Urothelium cell line (cell line): Measurements from ENCODE around the gene LRRC59.
"Not testable (repeated sequence)": the region's sequence is repeated elsewhere in the genome, so short reads cannot be mapped to it uniquely, and the experiment has no call there.

Experiments used
- DNase-seq: peaks from one replicate; pipeline ENCODE4 v3.0.0; 2011; ENCODE audit warnings: low spot score, mixed read lengths
- FAIRE-seq: peaks from 2 replicates; lab custom pipeline; 2011; peaks lifted over from hg19 to GRCh38; lab: Jason Lieb, UNC

Gene LRRC59

GRCh38 chr17:50424996-50425681 is 27.8 kb upstream of the LRRC59 start:
- no peak for FAIRE-seq
- DNase-seq: no peak

GRCh38 chr17:50424246-50424995 is 27.1 kb upstream of the LRRC59 start:
- no peak for FAIRE-seq
- DNase-seq: no peak

GRCh38 chr17:50423553-50424159 is 26.3 kb upstream of the LRRC59 start:
- DNase-seq (peak; percentile 63), FAIRE-seq (no peak)

DNA sequence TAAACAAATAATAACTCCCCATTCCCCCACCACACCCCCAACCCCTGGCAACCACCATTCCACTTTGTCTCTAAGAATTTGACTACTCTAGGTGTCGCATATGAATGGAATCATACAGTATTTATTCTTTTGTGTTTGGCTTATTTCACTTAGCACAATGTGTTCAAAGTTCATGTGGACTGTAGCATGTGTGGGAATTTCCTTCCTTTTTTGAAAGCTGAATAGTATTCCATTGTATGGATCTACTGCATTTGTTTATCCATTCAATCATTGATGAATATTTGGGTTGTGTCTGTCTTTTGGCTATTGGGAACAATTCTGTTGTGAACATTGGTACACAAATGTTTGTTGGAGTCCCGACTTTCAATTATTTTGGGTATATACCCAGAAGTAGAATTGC is 25.4 kb upstream of the LRRC59 start:
- FAIRE-seq: no peak
- no peak for DNase-seq

- FAIRE-seq (no peak), DNase-seq (no peak)
Measured at GRCh38 chr17:50421308-50422051, 24.2 kb upstream of the LRRC59 start.

DNA sequence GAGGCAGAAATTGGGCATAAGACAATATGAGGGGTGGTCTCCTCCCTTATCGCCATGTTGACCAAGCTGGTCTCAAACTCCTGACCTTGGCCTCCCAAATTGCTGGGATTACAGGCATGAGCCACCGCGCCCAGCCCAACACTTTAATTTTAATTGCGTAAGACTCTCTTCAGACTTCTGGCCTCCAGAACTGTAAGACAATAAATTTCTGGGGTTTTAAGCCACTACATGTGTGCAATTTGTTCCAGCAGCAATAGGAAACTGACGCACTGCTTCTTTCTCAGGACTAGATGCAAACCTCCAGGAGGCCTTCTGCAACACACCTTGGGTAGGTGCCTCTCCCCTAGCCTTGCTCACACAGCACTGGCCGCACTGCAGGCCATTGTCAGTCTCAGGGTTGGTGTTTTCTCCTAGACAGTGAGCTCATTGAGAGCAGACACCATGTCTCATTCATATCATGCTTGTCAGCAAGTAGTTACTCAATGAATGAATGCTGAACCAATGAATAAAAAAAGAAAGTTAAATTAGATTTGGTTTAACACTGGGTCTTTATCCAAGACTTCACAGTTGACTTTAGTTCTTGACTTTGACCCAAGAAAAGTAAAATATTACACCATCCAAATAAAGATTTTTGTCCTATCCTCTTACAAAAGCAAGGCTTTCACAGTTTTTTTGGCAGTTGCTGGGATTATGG is 23.2 kb upstream of the LRRC59 start:
- DNase-seq: no peak
- FAIRE-seq: no peak

- FAIRE-seq, DNase-seq: not testable (repeated sequence)
Measured at GRCh38 chr17:50419577-50419976, 22.3 kb upstream of the LRRC59 start.

DNA sequence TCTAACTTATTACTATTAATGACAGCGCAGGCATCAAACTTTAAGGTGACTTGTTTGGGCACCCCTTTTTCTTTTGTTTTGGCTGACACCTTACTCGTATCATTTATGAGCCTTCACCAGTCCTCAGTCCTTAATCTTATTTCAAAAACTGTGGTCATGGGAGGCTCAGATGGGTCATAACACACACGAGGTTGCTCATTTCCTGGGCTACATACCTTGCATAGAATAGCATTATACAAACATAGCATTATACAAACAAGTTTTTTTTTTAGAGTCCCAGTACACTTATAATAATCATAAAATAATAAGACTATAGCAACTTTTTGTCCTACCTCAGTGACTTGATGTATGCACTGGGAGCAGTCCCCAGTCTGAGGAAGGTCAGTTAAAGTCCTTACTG is 17.5 kb upstream of the LRRC59 start:
- DNase-seq: no peak
- FAIRE-seq: no peak

GRCh38 chr17:50412188-50412732 is 14.9 kb upstream of the LRRC59 start:
- no peak for FAIRE-seq
- no peak for DNase-seq

DNA sequence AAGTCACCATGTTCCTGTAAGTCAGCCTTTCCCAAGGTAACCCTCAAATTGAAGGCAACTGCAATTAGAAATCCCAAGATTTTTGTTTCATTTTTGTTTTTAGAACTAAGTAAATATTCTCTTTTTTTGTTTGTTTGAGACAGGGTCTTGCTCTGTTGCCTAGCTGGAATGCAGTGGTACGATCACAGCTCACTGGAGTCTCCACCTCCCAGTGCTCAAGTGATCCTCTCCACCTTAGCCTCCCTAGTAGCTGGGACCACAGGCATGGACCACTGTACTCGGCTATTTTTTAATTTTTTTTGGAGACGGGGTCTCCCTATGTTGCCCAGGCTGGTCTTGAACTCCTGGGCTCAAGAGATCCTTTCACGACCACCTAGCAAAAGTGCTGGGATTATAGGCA is 10.6 kb upstream of the LRRC59 start:
- no peak for FAIRE-seq
- no peak for DNase-seq

DNA sequence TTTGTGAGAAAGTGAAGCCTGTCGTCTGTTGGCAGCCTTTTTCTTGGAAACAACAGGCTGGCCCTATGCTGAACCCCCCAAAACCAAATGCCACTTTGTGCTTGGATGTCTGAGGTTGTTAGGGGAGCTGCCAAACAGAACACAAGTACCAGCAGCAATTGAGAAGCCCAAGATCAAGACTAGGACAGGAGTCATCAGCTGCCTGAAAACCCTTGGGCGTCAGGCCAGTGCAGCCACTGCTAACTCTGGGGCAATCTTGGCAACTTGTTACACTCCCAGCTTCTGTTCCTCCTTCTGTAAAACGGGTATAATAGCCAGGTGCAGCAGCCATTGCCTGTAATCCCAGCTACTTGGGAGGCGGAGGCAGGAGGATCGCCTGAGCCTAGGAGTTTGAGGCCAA is 9.3 kb upstream of the LRRC59 start:
- DNase-seq: no peak
- no peak for FAIRE-seq

GRCh38 chr17:50405351-50405750 is 8.0 kb upstream of the LRRC59 start:
- not testable (repeated sequence) for DNase-seq, FAIRE-seq

DNA sequence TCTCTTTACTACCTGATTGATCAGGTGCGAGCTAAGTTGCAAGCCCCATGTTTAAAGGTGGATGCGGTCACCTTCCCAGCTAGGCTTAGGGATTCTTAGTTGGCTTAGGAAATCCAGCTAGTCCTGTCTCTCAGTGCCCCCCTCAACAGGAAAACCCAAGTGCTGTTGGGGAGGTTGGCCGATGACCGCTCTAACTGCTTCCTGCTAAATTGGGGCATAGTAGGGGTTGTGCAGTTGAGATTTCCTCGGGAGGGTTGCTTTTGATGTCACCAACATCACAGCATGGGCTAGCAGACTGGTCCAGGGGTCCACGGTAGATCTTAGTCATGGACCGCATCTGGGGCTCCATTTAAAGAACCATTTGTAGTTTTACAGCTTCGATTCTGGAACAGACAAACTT is 2.3 kb upstream of the LRRC59 start:
- not testable (repeated sequence) for FAIRE-seq, DNase-seq

- DNase-seq, FAIRE-seq: not testable (repeated sequence)
Measured at GRCh38 chr17:50398672-50399071, 1.3 kb upstream of the LRRC59 start.

GRCh38 chr17:50397919-50398285 is 579 bp upstream of the LRRC59 start:
- FAIRE-seq (no peak), DNase-seq (no peak)

DNA sequence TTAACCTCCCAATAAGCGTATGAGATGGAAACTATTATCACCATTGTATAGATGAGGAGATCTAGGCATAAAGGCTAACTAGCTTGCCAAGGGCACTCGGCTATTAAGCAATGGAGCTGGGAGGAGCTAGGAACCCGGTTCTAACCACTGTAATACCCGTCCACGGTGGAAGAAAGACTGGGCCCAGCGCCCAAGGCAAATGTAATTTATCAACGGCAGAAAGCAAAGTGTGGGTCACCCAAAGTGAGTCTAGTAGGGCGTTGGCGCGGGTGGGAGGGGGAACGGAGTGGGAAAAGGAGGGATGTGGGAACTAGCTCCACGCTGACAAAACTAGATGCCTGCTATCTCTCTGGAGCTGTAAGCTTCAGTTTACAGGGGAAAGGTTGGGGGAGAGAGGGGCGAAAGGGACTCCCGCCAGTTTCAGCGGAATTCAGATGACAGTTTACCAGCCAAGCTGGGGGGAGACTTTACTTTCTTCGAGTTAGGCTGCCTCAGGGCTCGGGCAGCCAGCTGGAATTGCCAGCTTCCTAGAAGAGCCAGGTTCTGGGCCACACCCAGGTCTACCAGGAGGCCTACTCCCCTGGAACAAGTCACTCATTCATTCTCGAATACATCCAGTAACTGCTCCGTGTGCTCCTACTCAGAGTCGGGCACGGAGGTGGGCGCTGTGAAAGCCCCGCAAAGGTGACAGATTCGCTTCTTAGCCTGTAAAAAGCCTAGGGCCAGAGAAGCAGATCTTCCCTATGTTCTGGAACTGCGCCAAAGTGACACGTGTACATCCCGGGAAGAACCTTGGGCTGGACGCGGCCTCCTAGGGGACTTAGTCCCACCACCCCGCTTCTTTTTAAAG is 837 bp downstream of the LRRC59 start:
- FAIRE-seq (no peak), DNase-seq (peak; percentile 36)

- FAIRE-seq (no peak), DNase-seq (no peak)
Measured at GRCh38 chr17:50394711-50395110, 2.6 kb downstream of the LRRC59 start.

- FAIRE-seq (no peak), DNase-seq (no peak)
Measured at GRCh38 chr17:50393700-50394099, 3.6 kb downstream of the LRRC59 start.

GRCh38 chr17:50392621-50393020 is 4.7 kb downstream of the LRRC59 start:
- FAIRE-seq: no peak
- DNase-seq: no peak

DNA sequence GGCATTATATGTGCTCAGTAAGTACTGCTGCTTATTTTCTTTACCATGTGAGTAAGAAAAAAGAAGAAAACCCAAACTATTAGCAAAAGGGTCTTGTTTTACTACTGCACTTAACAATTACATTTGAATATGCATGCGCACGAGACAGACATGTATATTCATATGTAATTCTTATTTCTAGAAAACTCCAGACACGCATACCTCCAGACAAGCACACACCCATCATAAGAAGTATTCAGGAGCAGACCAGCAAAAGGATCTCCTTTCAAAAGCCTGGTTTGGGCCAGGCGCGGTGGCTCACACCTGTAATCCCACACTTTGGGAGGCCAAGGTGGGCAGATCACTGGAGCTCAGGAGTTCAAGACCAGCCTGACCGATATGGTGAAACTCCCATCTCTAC is 7.8 kb downstream of the LRRC59 start:
- no peak for FAIRE-seq
- DNase-seq: no peak
